Loucy (cell line): ENCODE results near the gene TSSK2.

ENCODE experiments used
- H2AFZ ChIP-seq: fragments of 200-600 bp; sonication (generic); 2 replicates; pipeline ENCODE4 v1.6.0; 2016; ENCODE audit warnings: antibody characterized with exemption, mild to moderate bottlenecking, low read length, moderate library complexity
- H3F3A ChIP-seq: fragments of 200-600 bp; 2 replicates; pipeline ENCODE4 v1.6.0; 2016; ENCODE audit warnings: antibody characterized with exemption, low read depth, mild to moderate bottlenecking
- H3K27me3 ChIP-seq: fragments of 200-600 bp; sonication (generic); 2 replicates; pipeline ENCODE4 v1.6.1; 2014; ENCODE audit warnings: low read length, mild to moderate bottlenecking; ENCODE audit not compliant: insufficient read depth, poor library complexity, severe bottlenecking
- H3K36me3 ChIP-seq: fragments of 200-600 bp; sonication (generic); 2 replicates; pipeline ENCODE4 v1.6.1; 2016; ENCODE audit warnings: low read length; ENCODE audit not compliant: insufficient read depth
- H3K4me1 ChIP-seq: fragments of 200-600 bp; sonication (generic); 2 replicates; pipeline ENCODE4 v1.5.1; 2014; ENCODE audit warnings: low read length, mild to moderate bottlenecking; ENCODE audit not compliant: insufficient read depth, poor library complexity, severe bottlenecking
- H3K4me2 ChIP-seq: fragments of 200-600 bp; sonication (generic); 2 replicates; pipeline ENCODE4 v1.6.0; 2014; ENCODE audit warnings: antibody characterized with exemption, low read length, low read depth, mild to moderate bottlenecking; ENCODE audit not compliant: poor library complexity, severe bottlenecking
- H3K4me3 ChIP-seq: fragments of 200-600 bp; sonication (generic); 2 replicates; pipeline ENCODE4 v1.5.1; 2014; ENCODE audit warnings: low read length, mild to moderate bottlenecking, mixed read lengths; ENCODE audit not compliant: poor library complexity, severe bottlenecking
- H3K79me2 ChIP-seq: fragments of 200-600 bp; sonication (generic); 2 replicates; pipeline ENCODE4 v1.6.1; 2014; ENCODE audit warnings: low read length; ENCODE audit not compliant: insufficient read depth
- H3K9ac ChIP-seq: fragments of 200-600 bp; sonication (generic); 2 replicates; pipeline ENCODE4 v1.6.0; 2014; ENCODE audit warnings: mild to moderate bottlenecking, low read depth, low read length, moderate library complexity; ENCODE audit not compliant: poor library complexity, severe bottlenecking
- H3K9me2 ChIP-seq: fragments of 200-600 bp; sonication (generic); replicated peaks from 2 replicates; pipeline ENCODE4 v1.6.1; 2016; ENCODE audit warnings: low read depth, low read length, mixed read lengths
- H3K9me3 ChIP-seq: fragments of 200-600 bp; sonication (generic); 2 replicates; pipeline ENCODE4 v1.6.1; 2014; ENCODE audit warnings: mild to moderate bottlenecking, antibody characterized with exemption, low read length, low read depth; ENCODE audit not compliant: insufficient read depth
- H4K20me1 ChIP-seq: fragments of 200-600 bp; sonication (generic); 2 replicates; pipeline ENCODE4 v1.6.0; 2014; ENCODE audit warnings: antibody characterized with exemption, low read length, mild to moderate bottlenecking; ENCODE audit not compliant: insufficient read depth, poor library complexity, severe bottlenecking
- CTCF ChIP-seq: fragments of 200-600 bp; sonication (generic); conservative IDR thresholded peaks from 2 replicates; pipeline ENCODE4 v1.5.1; 2014; ENCODE audit warnings: mild to moderate bottlenecking, antibody characterized with exemption, low read length
- EZH2phosphoT487 ChIP-seq: fragments of 200-600 bp; IDR thresholded peaks from 2 replicates; pipeline ENCODE4 v1.6.1; 2018; ENCODE audit warnings: antibody characterized with exemption, mild to moderate bottlenecking, moderate library complexity, borderline replicate concordance

Gene TSSK2

GRCh38 chr22:19121631-19122142, 9.4 kb upstream of the TSSK2 start:
- Histone ChIP-seq H3K36me3 (no peaks in the 10 kb centered on the region), H3F3A (no peaks in the 10 kb centered on the region), H3K9me3 (no peaks in the 10 kb centered on the region), H3K4me3 (peak overlapping the region; percentile 96), H3K9ac (peak overlapping the region; percentile 79), H3K4me1 (peaks cover 50% of the 10 kb centered on the region), H3K79me2 (peaks cover 55% of the 10 kb centered on the region), H4K20me1 (peaks cover 50% of the 10 kb centered on the region), H3K4me2 (peak overlapping the region; percentile 94), H3K9me2 (no peaks in the 10 kb centered on the region), H3K27me3 (no peaks in the 10 kb centered on the region), H2AFZ (peak overlapping the region; percentile 94)
- TF ChIP-seq EZH2phosphoT487, result no peak
- TF ChIP-seq CTCF, result no peak

GRCh38 chr22:19122143-19122751, 8.9 kb upstream of the TSSK2 start, which contains the start of gene DGCR2:
Gene DGCR2 (minus strand): TSS chr22:19122412. CDS start chr22:19122206, 206 bp downstream.
- TF ChIP-seq CTCF, result no peak
- H3F3A ChIP-seq, result no peaks in the 10 kb centered on the region

GRCh38 chr22:19122752-19123492, 8.2 kb upstream of the TSSK2 start:
- H3K4me1 ChIP-seq, result peaks cover 37% of the 10 kb centered on the region
- H3K79me2 ChIP-seq, result peaks cover 42% of the 10 kb centered on the region
- H3K4me2 ChIP-seq, result peak overlapping the region; percentile 94
- H2AFZ ChIP-seq, result peak overlapping the region; percentile 99
- no peaks in the 10 kb centered on the region for H3K9me2 ChIP-seq
- H3K4me3 ChIP-seq, result peak overlapping the region; percentile 96
- no peaks in the 10 kb centered on the region for H3K9me3 ChIP-seq
- H3K36me3 ChIP-seq, result no peaks in the 10 kb centered on the region
- H4K20me1 ChIP-seq, result peaks cover 39% of the 10 kb centered on the region
- TF ChIP-seq CTCF, result no peak
- no peak for TF ChIP-seq EZH2phosphoT487
- H3K9ac ChIP-seq, result peak overlapping the region; percentile 70
- no peaks in the 10 kb centered on the region for H3F3A ChIP-seq
- H3K27me3 ChIP-seq, result no peaks in the 10 kb centered on the region

More at GRCh38 chr22:19122143-19122751, 8.9 kb upstream of the TSSK2 start, which contains the start of gene DGCR2:
- H2AFZ ChIP-seq, result peak within 1 kb of the TSS; percentile 99
- no peaks in the 10 kb centered on the region for H3K27me3 ChIP-seq
- no peaks in the 10 kb centered on the region for H3K9me2 ChIP-seq
- H3K4me3 ChIP-seq, result peak within 1 kb of the TSS; percentile 96
- peaks cover 44% of the 10 kb centered on the region for H3K4me1 ChIP-seq
- H3K36me3 ChIP-seq, result no peaks in the 10 kb centered on the region
- peaks cover 44% of the 10 kb centered on the region for H4K20me1 ChIP-seq
- peak within 1 kb of the TSS; percentile 79 for H3K9ac ChIP-seq
- H3K9me3 ChIP-seq, result no peaks in the 10 kb centered on the region
- H3K79me2 ChIP-seq, result peaks cover 49% of the 10 kb centered on the region
- H3K4me2 ChIP-seq, result peak within 1 kb of the TSS; percentile 94
